ENCODE measurements around the gene ARHGAP29. TPM values are rescaled to one million over a fixed set of nuclear protein-coding genes. Genes with fewer than 3 reads are reported as not detected.
"Not testable (repeated sequence)": the region's sequence is repeated elsewhere in the genome, so short reads cannot be mapped to it uniquely, and the experiment has no call there.

Gene ARHGAP29
- polyA plus RNA-seq, 2 of the 4 experiments (the other 2 are of a cell fraction) = 14.3 to 29.7 TPM

DNA sequence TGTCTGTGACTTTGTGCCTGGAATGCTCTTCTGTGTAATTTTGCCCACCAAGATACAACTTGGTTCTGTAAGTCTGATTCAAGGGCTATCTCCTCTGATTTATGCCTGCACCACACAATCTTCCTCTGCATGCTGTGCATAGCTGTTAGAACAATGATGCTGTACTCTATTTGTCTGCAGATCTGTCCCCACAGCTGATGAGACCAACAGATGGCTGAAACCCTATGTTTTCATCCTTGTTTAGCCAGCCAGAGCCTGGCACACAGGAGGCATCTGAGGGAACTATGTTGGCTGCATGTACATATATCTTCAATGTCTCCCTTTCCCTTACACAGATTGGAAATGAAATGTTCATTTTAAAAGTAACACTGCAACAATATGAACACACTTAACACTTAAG is 58.5 kb downstream of the ARHGAP29 start:
- Histone ChIP-seq H3K4me1 (no peaks in the 10 kb centered on the region), H3K4me3 (no peak overlapping the region), H3K4me2 (no peak overlapping the region), H3K9me3 (no peaks in the 10 kb centered on the region), H3K27ac (no peak overlapping the region)
- no peak for ATAC-seq
- ChIA-PET CTCF (interaction anchor here (1.1 to 1.3 kb wide), 2 partner anchors 8 to 157 kb away, joined by 4 read pairs; no protein-coding TSS in a partner anchor), POLR2A (no interaction called here)
- no peak for DNase-seq (ENCODE audit: low read depth in 1 of 2, low spot score in 1 of 2)
- no peak for FAIRE-seq
- no peak for TF ChIP-seq KDM1A (IDR thresholded peaks at IDR 0.05; ENCODE audit: low read depth)
- TF ChIP-seq SREBF2 (IDR thresholded peaks at IDR 0.05) = no peak
- no peak for TF ChIP-seq RAD21 (conservative IDR thresholded peaks at IDR 0.05 in 1 of 2, IDR thresholded peaks at IDR 0.05 in 1 of 2)
- no peak for TF ChIP-seq BHLHE40 (IDR thresholded peaks at IDR 0.05; ENCODE audit: low read depth, low read length)
- no peak for TF ChIP-seq FOXS1 (CRISPR knock-in tag; IDR thresholded peaks at IDR 0.05)
- TF ChIP-seq ELK1 (IDR thresholded peaks at IDR 0.05; ENCODE audit: low read depth, low read length) = no peak
- TF ChIP-seq CBX2 (IDR thresholded peaks at IDR 0.05; ENCODE audit: borderline replicate concordance, low read depth) = no peak
- no peak for TF ChIP-seq SMC3 (IDR thresholded peaks at IDR 0.05)
- TF ChIP-seq RCOR1 (IDR thresholded peaks at IDR 0.05; ENCODE audit: low read depth, low read length) = no peak
- no peak for TF ChIP-seq NFE2L2 (conservative IDR thresholded peaks at IDR 0.05; ENCODE audit: low read length)
- TF ChIP-seq JUNB (IDR thresholded peaks at IDR 0.05) = no peak

DNA sequence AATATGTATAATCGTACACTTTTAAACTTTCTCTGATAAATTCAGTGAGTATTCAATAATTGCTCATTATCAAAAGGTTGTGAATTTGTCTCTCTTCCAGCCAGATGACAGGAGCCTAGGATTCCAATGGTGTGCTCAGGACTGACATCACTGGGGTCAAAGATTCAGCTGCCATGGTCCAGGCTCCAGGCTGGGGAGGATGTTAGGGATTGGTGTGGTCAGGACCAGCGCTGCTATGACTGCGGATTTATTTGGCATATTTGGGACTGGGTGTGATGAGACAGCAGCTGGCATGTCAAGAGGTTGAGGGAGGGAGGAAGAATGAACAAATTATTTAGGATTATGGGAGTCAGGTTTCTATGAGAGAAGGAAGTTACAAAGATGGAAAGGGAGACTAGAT is 68.3 kb downstream of the ARHGAP29 start:
- H3K4me1 ChIP-seq = no peaks in the 10 kb centered on the region
- ChIA-PET CTCF (interaction anchor here (0.9 kb wide), 1 partner anchor 167 kb away, joined by 3 read pairs; no protein-coding TSS in a partner anchor), POLR2A (no interaction called here)
- ATAC-seq = no peak
- H3K4me2 ChIP-seq = no peak overlapping the region
- H3K27ac ChIP-seq = no peak overlapping the region
- TF ChIP-seq ELK1 (IDR thresholded peaks at IDR 0.05; ENCODE audit: low read depth, low read length) = no peak
- TF ChIP-seq, protein P1, sequence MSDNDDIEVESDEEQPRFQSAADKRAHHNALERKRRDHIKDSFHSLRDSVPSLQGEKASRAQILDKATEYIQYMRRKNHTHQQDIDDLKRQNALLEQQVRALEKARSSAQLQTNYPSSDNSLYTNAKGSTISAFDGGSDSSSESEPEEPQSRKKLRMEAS (IDR thresholded peaks at IDR 0.05) = no peak
- TF ChIP-seq ZSCAN20 (CRISPR knock-in tag; IDR thresholded peaks at IDR 0.05) = no peak
- TF ChIP-seq CBX8 (IDR thresholded peaks at IDR 0.05) = no peak
- no peak for TF ChIP-seq MAFK (IDR thresholded peaks at IDR 0.05; ENCODE audit: partially characterized antibody)
- TF ChIP-seq HOXB13 (CRISPR knock-in tag; IDR thresholded peaks at IDR 0.05; ENCODE audit: low read depth) = no peak
- no peak for TF ChIP-seq RAD21 (conservative IDR thresholded peaks at IDR 0.05 in 1 of 2, IDR thresholded peaks at IDR 0.05 in 1 of 2)
- WGBS (ENCODE audit: missing lambda C conversion rate) = 83% methylated on average over 3 of the region's 3 CpGs
- no peak for FAIRE-seq
- no peak for DNase-seq (ENCODE audit: low read depth in 1 of 2, low spot score in 1 of 2)
- H3K9me3 ChIP-seq = no peaks in the 10 kb centered on the region; the same call in 2 of the 3 replicates
- no peak overlapping the region for H3K4me3 ChIP-seq

GRCh38 chr1:94165843-94166242 is 71.5 kb downstream of the ARHGAP29 start:
- ChIA-PET CTCF (interaction anchor here (1.0 kb wide), 1 partner anchor 53 kb away, joined by 3 read pairs; no protein-coding TSS in a partner anchor), POLR2A (no interaction called here)
- ATAC-seq = no peak
- 81% methylated on average over 5 of the region's 5 CpGs for WGBS (ENCODE audit: missing lambda C conversion rate)
- Histone ChIP-seq H3K4me1 (no peaks in the 10 kb centered on the region), H3K9me3 (no peaks in the 10 kb centered on the region; the same call in 2 of the 3 replicates), H3K4me3 (no peak overlapping the region), H3K27ac (no peak overlapping the region), H3K4me2 (no peak overlapping the region)
- TF ChIP-seq RAD21 (conservative IDR thresholded peaks at IDR 0.05 in 1 of 2, IDR thresholded peaks at IDR 0.05 in 1 of 2) (no peak), GATA3 (IDR thresholded peaks at IDR 0.05; ENCODE audit: borderline replicate concordance) (no peak), HOXB5 (CRISPR knock-in tag; IDR thresholded peaks at IDR 0.05) (no peak), ESRRA (IDR thresholded peaks at IDR 0.05; ENCODE audit: borderline replicate concordance, low read length) (no peak), KDM5A (IDR thresholded peaks at IDR 0.05) (no peak), POLR2A (IDR thresholded peaks at IDR 0.05; ENCODE audit: low read length) (no peak), HDAC2 (IDR thresholded peaks at IDR 0.05) (no peak), CHD2 (IDR thresholded peaks at IDR 0.05; ENCODE audit: low read length, partially characterized antibody) (no peak)
- TF ChIP-seq, protein P1 (IDR thresholded peaks at IDR 0.05) = no peak
- TF ChIP-seq, protein P2, sequence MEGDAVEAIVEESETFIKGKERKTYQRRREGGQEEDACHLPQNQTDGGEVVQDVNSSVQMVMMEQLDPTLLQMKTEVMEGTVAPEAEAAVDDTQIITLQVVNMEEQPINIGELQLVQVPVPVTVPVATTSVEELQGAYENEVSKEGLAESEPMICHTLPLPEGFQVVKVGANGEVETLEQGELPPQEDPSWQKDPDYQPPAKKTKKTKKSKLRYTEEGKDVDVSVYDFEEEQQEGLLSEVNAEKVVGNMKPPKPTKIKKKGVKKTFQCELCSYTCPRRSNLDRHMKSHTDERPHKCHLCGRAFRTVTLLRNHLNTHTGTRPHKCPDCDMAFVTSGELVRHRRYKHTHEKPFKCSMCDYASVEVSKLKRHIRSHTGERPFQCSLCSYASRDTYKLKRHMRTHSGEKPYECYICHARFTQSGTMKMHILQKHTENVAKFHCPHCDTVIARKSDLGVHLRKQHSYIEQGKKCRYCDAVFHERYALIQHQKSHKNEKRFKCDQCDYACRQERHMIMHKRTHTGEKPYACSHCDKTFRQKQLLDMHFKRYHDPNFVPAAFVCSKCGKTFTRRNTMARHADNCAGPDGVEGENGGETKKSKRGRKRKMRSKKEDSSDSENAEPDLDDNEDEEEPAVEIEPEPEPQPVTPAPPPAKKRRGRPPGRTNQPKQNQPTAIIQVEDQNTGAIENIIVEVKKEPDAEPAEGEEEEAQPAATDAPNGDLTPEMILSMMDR (IDR thresholded peaks at IDR 0.05) = no peak
- no peak for FAIRE-seq
- DNase-seq (ENCODE audit: low read depth in 1 of 2, low spot score in 1 of 2) = no peak

GRCh38 chr1:94164885-94165284 is 72.5 kb downstream of the ARHGAP29 start:
- POLR2A ChIA-PET; H3K27ac ChIP-seq; H3K4me1 ChIP-seq; FAIRE-seq; H3K4me3 ChIP-seq; H3K4me2 ChIP-seq; DNase-seq (ENCODE audit: low read depth in 1 of 2, low spot score in 1 of 2); H3K9me3 ChIP-seq; ATAC-seq: not testable (repeated sequence)
- CTCF ChIA-PET = interaction anchor here (1.0 kb wide), 1 partner anchor 52 kb away, joined by 3 read pairs; no protein-coding TSS in a partner anchor
- WGBS (ENCODE audit: missing lambda C conversion rate) = 71% methylated on average over 2 of the region's 2 CpGs

- FAIRE-seq; CTCF ChIA-PET; H3K9me3 ChIP-seq; H3K4me3 ChIP-seq; H3K4me2 ChIP-seq; ATAC-seq; H3K4me1 ChIP-seq; DNase-seq (ENCODE audit: low read depth in 1 of 2, low spot score in 1 of 2); POLR2A ChIA-PET; H3K27ac ChIP-seq: not testable (repeated sequence)
- WGBS (ENCODE audit: missing lambda C conversion rate) = 75% methylated on average over 1 of the region's 1 CpG
These were observed 73.3 kb downstream of the ARHGAP29 start for GRCh38 chr1:94164121-94164520.
